HepG2 (cell line): ENCODE measurements around the gene ZNF511. TPM values are rescaled to one million over a fixed set of nuclear protein-coding genes. Genes with fewer than 3 reads are reported as not detected.

Source experiments
- AGO2 ChIP-seq: fragments of 200-400 bp; formaldehyde crosslinking; optimal IDR thresholded peaks from 2 replicates; pipeline ENCODE3; 2017; ENCODE audit warnings: mild to moderate bottlenecking, low read depth, low read length, moderate library complexity
- HNF4A ChIP-seq: sonication (generic); formaldehyde crosslinking; IDR thresholded peaks from 2 replicates; pipeline ENCODE4 v1.4.0; 2020; ENCODE audit warnings: missing genetic modification reagents
- HNRNPL ChIP-seq: fragments of 200-400 bp; formaldehyde crosslinking; IDR thresholded peaks from 2 replicates; pipeline ENCODE4 v1.6.1; 2017; ENCODE audit warnings: mild to moderate bottlenecking, low read depth, low read length
- NONO ChIP-seq, 2 experiments: fragments of 450-650 bp in 1 of 2; sonication (generic) in 1 of 2; formaldehyde crosslinking in 1 of 2; IDR thresholded peaks in 1 of 2; conservative IDR thresholded peaks in 1 of 2; 2 replicates each; pipeline versions ENCODE4 v1.6.1 to v1.8.0; 2017 to 2022; ENCODE audit warnings: mild to moderate bottlenecking in 1 of 2, missing genetic modification reagents in 1 of 2, moderate library complexity in 1 of 2
- POLR2AphosphoS5 ChIP-seq: IDR thresholded peaks from 2 replicates; pipeline ENCODE4 v1.6.1; 2012; ENCODE audit warnings: low read depth, low read length
- RBFOX2 ChIP-seq: fragments of 200-400 bp; formaldehyde crosslinking; IDR thresholded peaks from 2 replicates; pipeline ENCODE4 v1.6.1; 2017; ENCODE audit warnings: low read depth, mild to moderate bottlenecking, low read length
- ZFP91 ChIP-seq: sonication (generic); formaldehyde crosslinking; IDR thresholded peaks from 2 replicates; pipeline ENCODE4 v1.9.0; 2022; ENCODE audit warnings: missing genetic modification reagents, mild to moderate bottlenecking, borderline replicate concordance
- ZMAT5 ChIP-seq: sonication (generic); formaldehyde crosslinking; IDR thresholded peaks from 2 replicates; pipeline ENCODE4 v1.5.0; 2020; ENCODE audit warnings: mild to moderate bottlenecking, low read depth, missing genetic modification reagents, borderline replicate concordance
- ZNF326 ChIP-seq: sonication (generic); formaldehyde crosslinking; IDR thresholded peaks from 2 replicates; pipeline ENCODE4 v1.4.0; 2020; ENCODE audit warnings: missing genetic modification reagents, borderline replicate concordance
- ZNF362 ChIP-seq: sonication (generic); formaldehyde crosslinking; IDR thresholded peaks from 2 replicates; pipeline ENCODE4 v1.4.0; 2020; ENCODE audit warnings: missing genetic modification reagents, mild to moderate bottlenecking, borderline replicate concordance
- polyA plus RNA-seq, 8 experiments: library from polyadenylated mRNA; depleted of rRNA in 3 of 8; stranded (reverse) in 7 of 8; unstranded in 1 of 8; fragments of >200 nt; fragmentation: Illumina TruSeq in 4 of 8; extraction: Trizol in 4 of 8; gene quantifications; 2 replicates each; pipeline versions ENCODE4 v1.2.1 to v1.2.3, GENCODE V29; 2011 to 2016; ENCODE audit warnings: low read depth in 4 of 8, missing spikeins in 1 of 8, mixed read lengths in 1 of 8; ENCODE audit not compliant: insufficient read depth in 1 of 8
- total RNA-seq, 5 experiments: library from RNA; depleted of rRNA; stranded (reverse); fragments of >200 nt; fragmentation: Illumina TruSeq; extraction: Trizol; gene quantifications; 2 replicates each; pipeline ENCODE4 v1.2.3, GENCODE V29; 2016; ENCODE audit warnings: low read depth in 1 of 5

Gene ZNF511
- total and polyA plus RNA-seq, 2 of the 13 experiments (the other 11 are each of a cell fraction or from before 2014, with no cell fraction given): 35.6 to 66.4 TPM

- TF ChIP-seq ZNF362 (CRISPR knock-in tag) (no peak), ZMAT5 (CRISPR knock-in tag) (no peak), RBFOX2 (peak; percentile 66), ZNF326 (CRISPR knock-in tag) (peak; percentile 78; the same call in 1 of the 2 replicates), HNF4A (CRISPR knock-in tag) (no peak), POLR2AphosphoS5 (peak; percentile 30), ZFP91 (CRISPR knock-in tag) (peak; percentile 73; the same call in 1 of the 2 replicates), AGO2 (peak; percentile 99), NONO (IDR thresholded peaks at IDR 0.05) (no peak), NONO (CRISPR knock-in tag; conservative IDR thresholded peaks at IDR 0.05) (peak; percentile 53; the same call in 1 of the 2 replicates), HNRNPL (0 out of 2 replicates have a peak, but pooled peaks have one; percentile 62)
Measured at GRCh38 chr10:133353202-133353959, 44.7 kb downstream of the ZNF511 start (continued).
